ENCODE data around the gene HHAT. TPM values are rescaled to one million over a fixed set of nuclear protein-coding genes. Genes with fewer than 3 reads are reported as not detected.

Gene HHAT
- polyA plus RNA-seq, 1 donor (not counting 4 experiments of a cell fraction or from before 2014, with no cell fraction given), result 3.8 TPM

- no peak for DNase-seq (ENCODE audit: low read depth, low spot score)
- Histone ChIP-seq H3K4me1 (ENCODE audit: control insufficient read depth, extremely low read depth, insufficient read depth, low read length) (no peaks in the 10 kb centered on the region), H4K20me1 (ENCODE audit: control insufficient read depth, extremely low read depth, insufficient read depth, low read length) (no peaks in the 10 kb centered on the region), H3K9me3 (ENCODE audit: control insufficient read depth, low read depth, low read length) (peaks cover 2% of the 10 kb centered on the region), H3K9ac (ENCODE audit: control insufficient read depth, extremely low read depth, insufficient read depth, low read length) (no peak overlapping the region), H2AFZ (ENCODE audit: control insufficient read depth, low read length) (no peak overlapping the region), H3K9me1 (ENCODE audit: control insufficient read depth, extremely low read depth, insufficient read depth, low read length) (no peaks in the 10 kb centered on the region), H3K36me3 (ENCODE audit: control insufficient read depth in 2 of 2, extremely low read depth in 1 of 2, insufficient read depth in 2 of 2, low read length in 2 of 2) (no peaks in the 10 kb centered on the region), H3K4me3 (ENCODE audit: control insufficient read depth in 2 of 3, extremely low read depth in 1 of 3, insufficient read depth in 2 of 3, low read depth in 1 of 3, low read length in 3 of 3) (no peak overlapping the region), H3K79me2 (ENCODE audit: control insufficient read depth, insufficient read depth, low read length) (no peaks in the 10 kb centered on the region), H3K27me3 (ENCODE audit: control insufficient read depth, extremely low read depth, insufficient read depth, low read length) (no peaks in the 10 kb centered on the region), H3K27ac (ENCODE audit: control insufficient read depth, insufficient read depth, low read length) (no peak overlapping the region), H3K4me2 (ENCODE audit: control insufficient read depth, extremely low read depth, insufficient read depth, low read depth, low read length) (no peak overlapping the region)
- no peak for TF ChIP-seq EZH2 (IDR thresholded peaks at IDR 0.05; ENCODE audit: low read length)
- TF ChIP-seq, protein P1, sequence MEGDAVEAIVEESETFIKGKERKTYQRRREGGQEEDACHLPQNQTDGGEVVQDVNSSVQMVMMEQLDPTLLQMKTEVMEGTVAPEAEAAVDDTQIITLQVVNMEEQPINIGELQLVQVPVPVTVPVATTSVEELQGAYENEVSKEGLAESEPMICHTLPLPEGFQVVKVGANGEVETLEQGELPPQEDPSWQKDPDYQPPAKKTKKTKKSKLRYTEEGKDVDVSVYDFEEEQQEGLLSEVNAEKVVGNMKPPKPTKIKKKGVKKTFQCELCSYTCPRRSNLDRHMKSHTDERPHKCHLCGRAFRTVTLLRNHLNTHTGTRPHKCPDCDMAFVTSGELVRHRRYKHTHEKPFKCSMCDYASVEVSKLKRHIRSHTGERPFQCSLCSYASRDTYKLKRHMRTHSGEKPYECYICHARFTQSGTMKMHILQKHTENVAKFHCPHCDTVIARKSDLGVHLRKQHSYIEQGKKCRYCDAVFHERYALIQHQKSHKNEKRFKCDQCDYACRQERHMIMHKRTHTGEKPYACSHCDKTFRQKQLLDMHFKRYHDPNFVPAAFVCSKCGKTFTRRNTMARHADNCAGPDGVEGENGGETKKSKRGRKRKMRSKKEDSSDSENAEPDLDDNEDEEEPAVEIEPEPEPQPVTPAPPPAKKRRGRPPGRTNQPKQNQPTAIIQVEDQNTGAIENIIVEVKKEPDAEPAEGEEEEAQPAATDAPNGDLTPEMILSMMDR (optimal IDR thresholded peaks at IDR 0.05 in 1 of 3, IDR thresholded peaks at IDR 0.05 in 1 of 3, conservative IDR thresholded peaks at IDR 0.05 in 1 of 3; ENCODE audit: extremely low read depth in 1 of 3, insufficient read depth in 2 of 3, low read length in 3 of 3), result no peak
- dilution Hi-C loops (cut with MboI; ENCODE audit: extremely low pct_ligation_motif_present, low sequenced_read_pairs), result no loop called here
- FAIRE-seq, result no peak
These were observed 325.7 kb downstream of the HHAT start for GRCh38 chr1:210654176-210654981.

GRCh38 chr1:210655511-210655910, 326.8 kb downstream of the HHAT start:
- Histone ChIP-seq H3K36me3 (ENCODE audit: control insufficient read depth in 2 of 2, extremely low read depth in 1 of 2, insufficient read depth in 2 of 2, low read length in 2 of 2) (no peaks in the 10 kb centered on the region), H3K9me1 (ENCODE audit: control insufficient read depth, extremely low read depth, insufficient read depth, low read length) (no peaks in the 10 kb centered on the region), H3K27ac (ENCODE audit: control insufficient read depth, insufficient read depth, low read length) (no peak overlapping the region), H3K4me1 (ENCODE audit: control insufficient read depth, extremely low read depth, insufficient read depth, low read length) (no peaks in the 10 kb centered on the region), H3K79me2 (ENCODE audit: control insufficient read depth, insufficient read depth, low read length) (no peaks in the 10 kb centered on the region), H4K20me1 (ENCODE audit: control insufficient read depth, extremely low read depth, insufficient read depth, low read length) (no peaks in the 10 kb centered on the region), H3K9ac (ENCODE audit: control insufficient read depth, extremely low read depth, insufficient read depth, low read length) (no peak overlapping the region), H3K9me3 (ENCODE audit: control insufficient read depth, low read depth, low read length) (peaks cover 2% of the 10 kb centered on the region), H3K4me2 (ENCODE audit: control insufficient read depth, extremely low read depth, insufficient read depth, low read depth, low read length) (no peak overlapping the region), H3K4me3 (ENCODE audit: control insufficient read depth in 2 of 3, extremely low read depth in 1 of 3, insufficient read depth in 2 of 3, low read depth in 1 of 3, low read length in 3 of 3) (no peak overlapping the region), H3K27me3 (ENCODE audit: control insufficient read depth, extremely low read depth, insufficient read depth, low read length) (no peaks in the 10 kb centered on the region), H2AFZ (ENCODE audit: control insufficient read depth, low read length) (no peak overlapping the region)
- DNase-seq (ENCODE audit: low read depth, low spot score) (no peak), FAIRE-seq (no peak)
- dilution Hi-C loops (cut with MboI; ENCODE audit: extremely low pct_ligation_motif_present, low sequenced_read_pairs), result no loop called here
- TF ChIP-seq EZH2 (IDR thresholded peaks at IDR 0.05; ENCODE audit: low read length), result no peak
- TF ChIP-seq, protein P1 (optimal IDR thresholded peaks at IDR 0.05 in 1 of 3, IDR thresholded peaks at IDR 0.05 in 1 of 3, conservative IDR thresholded peaks at IDR 0.05 in 1 of 3; ENCODE audit: extremely low read depth in 1 of 3, insufficient read depth in 2 of 3, low read length in 3 of 3), result no peak
